Stimulated activated CD4-positive, alpha-beta T cell treated with anti-CD3 and anti-CD28 coated beads, Interleukin-1b, Interleukin-23, amount 100 ng/mL, for 24 hours (primary cell): ENCODE results near the gene SLC25A25.
A peak's percentile ranks its signal among the peaks of the same experiment; 100 is the strongest.
"Not testable (repeated sequence)": the region's sequence is repeated elsewhere in the genome, so short reads cannot be mapped to it uniquely, and the experiment has no call there.

Experiments
- DNase-seq, 4 experiments: peaks; one replicate each; pipeline ENCODE4 v3.0.0-alpha.2; 2020; ENCODE audit warnings: low read depth in 4 of 4, low spot score in 1 of 4

The SLC25A25 gene

GRCh38 chr9:128067645-128068385 lies at the start of gene SLC25A25:
Gene SLC25A25, plus strand, starts transcription at chr9:128068232. Its CDS starts 88 bp downstream, at chr9:128068320.
- peak; percentile 99 to 100 (median 100) for DNase-seq

GRCh38 chr9:128020692-128021091 lies 47.3 kb upstream of the SLC25A25 start:
- no peak for DNase-seq

- DNase-seq = no peak
Measured at GRCh38 chr9:128021098-128021497, 46.9 kb upstream of the SLC25A25 start.

DNA sequence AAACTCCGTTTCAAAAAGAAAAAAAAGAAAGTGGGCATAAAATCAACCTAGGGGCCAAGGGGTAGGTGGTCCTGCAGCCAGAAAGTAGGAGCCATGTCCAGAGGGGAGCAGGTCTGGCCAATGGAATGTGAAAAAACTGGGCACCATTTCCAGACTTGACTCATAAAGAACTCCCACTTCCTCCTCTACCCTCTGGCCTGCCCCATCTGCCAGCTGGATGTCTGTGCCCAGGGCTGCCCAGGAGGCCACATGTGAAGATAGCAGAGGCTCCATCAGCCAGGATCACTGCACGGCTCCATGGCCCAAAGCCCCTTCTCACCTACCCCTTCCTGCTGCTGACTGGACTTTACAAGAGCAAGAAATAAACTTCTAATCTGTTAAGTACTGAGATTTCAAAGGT lies 45.1 kb upstream of the SLC25A25 start:
- no peak for DNase-seq

DNA sequence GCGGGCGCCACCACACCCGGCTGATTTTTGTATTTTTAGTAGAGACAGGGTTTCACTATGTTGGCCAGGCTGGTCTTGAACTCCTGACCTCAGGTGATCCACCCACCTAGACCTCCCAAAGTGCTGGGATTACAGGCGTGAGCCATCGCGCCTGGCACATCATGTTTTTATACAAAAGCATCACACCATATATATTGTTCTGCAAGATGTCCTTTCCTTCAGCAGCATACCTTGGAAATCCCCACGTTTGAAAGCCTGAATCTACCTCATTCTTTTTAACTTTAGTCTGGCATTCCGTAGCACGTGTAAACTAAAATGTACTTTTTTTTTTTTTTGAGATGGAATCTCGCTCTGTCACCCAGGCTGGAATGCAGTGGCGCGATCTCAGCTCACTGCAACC lies 44.4 kb upstream of the SLC25A25 start:
- DNase-seq = not testable (repeated sequence)

DNA sequence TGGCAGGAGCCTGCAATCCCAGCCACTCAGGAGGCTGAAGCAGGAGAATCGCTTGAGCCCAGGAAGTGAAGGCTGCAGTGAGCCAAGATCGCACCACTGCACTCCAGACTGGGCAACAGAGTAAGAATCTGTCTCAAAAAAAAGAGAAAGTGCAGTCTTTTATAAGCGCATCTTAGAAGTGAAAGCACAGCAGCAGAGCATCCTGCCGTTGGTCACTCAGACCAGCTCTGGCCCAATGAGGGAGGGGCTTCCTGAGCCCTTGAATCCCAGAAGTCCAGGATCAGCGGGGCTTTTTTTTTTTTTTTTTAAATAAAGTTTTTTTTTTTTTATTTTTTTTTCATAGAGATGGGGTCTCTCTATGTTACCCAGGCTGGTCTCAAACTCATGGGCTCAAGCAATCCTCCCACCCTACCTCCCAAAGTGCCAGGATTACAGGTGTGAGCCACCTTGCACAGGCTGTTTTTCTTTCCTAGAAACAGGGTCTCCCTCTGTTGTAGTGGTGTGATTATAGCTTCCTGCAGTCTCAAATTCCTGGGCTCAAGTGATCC lies 43.2 kb upstream of the SLC25A25 start:
- no peak for DNase-seq

DNA sequence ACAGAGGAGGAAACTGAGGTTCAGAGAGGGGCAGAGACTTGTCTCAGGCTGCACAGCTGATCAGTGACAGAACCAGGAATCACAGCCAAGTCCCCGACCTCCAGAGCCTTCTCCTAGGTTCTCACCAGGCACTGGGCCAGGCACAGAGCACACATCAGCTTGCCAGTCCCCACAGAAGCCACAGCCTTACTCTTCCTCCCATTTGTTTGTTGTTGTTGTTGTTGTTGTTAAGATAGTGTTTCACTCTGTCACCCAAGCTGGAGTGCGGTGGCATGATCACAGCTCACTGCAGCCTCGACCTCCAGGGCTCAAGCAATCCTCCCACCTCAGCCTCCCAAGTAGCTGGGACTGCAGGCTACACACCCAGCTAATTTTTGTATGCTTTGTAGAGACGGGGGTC lies 42.3 kb upstream of the SLC25A25 start:
- DNase-seq = no peak

DNA sequence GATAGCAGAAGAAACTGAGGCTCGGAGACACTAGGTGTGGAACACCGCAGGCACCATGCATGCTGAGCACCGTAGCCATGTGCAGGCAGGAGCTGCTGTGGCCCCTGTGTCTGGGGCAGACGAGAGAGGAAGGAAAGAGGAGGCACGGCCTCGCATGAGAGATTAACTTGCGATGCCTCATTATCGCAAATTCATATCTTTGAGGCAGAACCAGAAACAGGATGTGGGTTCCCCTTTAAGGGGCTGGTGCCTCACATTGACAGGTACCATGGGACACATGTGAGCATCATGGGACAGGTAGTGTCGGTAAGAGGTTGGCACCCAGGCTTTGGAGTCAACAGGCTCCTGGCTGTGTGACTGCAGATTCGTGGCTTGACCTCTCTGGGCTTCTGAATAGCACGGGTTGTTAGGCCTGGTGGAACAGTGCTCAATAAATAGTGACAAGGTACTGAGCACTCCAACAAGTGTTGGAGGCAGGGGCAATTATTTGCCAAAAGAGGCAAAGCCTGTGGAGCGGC lies 41.7 kb upstream of the SLC25A25 start:
- DNase-seq = no peak

DNA sequence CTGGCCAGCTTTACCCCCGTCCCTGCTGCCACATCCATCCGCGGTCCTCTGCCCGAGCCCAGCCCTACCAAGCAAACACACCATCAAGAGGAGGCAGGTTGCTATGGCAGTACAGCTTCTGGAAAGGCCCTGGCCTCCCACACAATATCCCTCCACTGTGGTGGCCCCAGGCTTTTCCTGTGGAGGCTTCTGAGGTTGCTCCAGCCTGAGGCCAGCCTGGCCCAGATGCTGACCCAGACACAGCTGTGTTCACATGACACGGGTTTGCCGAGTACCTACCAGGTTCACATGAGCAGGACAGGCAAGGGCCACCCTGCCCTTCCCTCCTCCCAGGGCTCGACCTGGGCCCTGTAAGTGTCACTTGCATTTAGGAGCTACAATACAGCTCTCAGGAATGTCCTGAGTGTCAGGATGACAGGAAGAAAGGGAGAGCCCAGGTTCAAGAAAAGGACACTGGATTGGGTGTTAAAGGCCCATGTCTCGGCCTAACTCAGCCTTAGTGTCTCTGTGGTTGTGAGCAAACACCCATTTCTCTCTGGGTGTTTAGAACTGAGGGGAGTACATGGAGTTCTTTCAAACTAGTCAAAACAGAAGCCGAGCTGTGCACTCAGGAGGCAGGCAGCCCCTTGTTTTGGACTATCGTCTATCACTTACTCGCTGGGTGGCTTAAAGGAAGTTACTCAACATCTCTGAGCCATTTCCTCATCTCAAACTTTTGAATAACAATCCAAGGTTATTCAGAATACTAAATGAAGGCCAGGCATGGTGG lies 41.1 kb upstream of the SLC25A25 start:
- DNase-seq = no peak

DNA sequence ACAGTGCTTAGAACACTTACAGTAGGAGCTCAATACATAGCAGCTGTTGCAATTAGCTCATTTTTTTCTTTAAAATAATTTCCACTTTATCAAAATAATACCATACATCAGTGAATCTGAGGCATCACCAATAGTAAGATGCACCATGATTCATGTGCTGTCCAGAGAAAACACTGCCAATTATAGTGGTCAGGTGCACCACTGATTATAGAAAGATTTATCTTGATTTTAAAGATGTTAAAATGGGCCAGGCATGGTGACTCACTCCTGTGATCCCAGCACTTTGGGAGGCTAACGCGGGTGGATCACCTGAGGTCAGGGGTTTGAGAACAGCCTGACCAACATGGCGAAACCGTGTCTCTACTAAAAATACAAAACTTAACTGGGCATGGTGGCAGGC lies 40.3 kb upstream of the SLC25A25 start:
- no peak for DNase-seq

GRCh38 chr9:128033609-128034008 lies 34.4 kb upstream of the SLC25A25 start:
- DNase-seq = no peak

DNA sequence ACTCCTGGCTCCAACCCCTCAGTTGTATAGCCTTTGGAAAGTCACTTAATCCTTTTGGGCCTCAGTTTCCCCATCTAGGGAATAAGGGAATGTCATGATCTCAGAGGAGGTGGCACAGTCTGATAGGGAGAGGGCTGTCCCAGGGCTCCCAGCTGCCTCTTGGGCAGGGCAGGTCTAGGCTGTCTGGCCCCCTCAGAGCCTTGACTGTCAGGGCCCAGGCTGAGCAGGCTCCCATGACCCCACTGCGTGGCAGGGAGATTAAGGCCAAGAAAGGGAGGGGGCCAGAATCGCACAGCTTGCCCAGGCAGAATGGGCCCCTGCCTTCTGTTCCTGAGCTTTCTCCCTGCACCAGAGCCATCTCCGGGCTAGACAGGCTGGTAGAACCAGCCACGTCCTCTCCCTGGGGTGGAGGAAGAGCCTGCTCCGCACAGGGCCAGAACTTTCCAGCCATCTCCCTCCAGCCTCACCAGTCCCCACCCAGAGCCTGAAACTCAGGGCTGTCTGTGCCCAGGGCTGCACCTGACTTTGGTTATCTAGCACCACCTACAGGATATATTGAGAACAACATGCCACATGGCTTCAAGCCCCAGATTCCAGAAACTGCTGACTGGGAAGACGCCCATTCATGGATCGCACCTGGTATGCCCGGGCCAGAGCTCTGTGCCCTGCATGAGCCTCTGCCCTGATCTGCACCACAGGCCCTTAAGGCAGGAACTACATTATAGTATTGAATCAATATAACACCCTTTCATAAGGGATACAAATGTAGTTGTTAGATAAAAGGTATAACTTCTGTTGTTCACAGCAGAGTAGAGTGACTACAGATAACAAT lies 33.0 kb upstream of the SLC25A25 start:
- no peak for DNase-seq

- not testable (repeated sequence) for DNase-seq
Measured at GRCh38 chr9:128036522-128036921, 31.5 kb upstream of the SLC25A25 start.

- not testable (repeated sequence) for DNase-seq
Measured at GRCh38 chr9:128040783-128041182, 27.2 kb upstream of the SLC25A25 start.

- no peak for DNase-seq
Measured at GRCh38 chr9:128042043-128042442, 26.0 kb upstream of the SLC25A25 start.

DNA sequence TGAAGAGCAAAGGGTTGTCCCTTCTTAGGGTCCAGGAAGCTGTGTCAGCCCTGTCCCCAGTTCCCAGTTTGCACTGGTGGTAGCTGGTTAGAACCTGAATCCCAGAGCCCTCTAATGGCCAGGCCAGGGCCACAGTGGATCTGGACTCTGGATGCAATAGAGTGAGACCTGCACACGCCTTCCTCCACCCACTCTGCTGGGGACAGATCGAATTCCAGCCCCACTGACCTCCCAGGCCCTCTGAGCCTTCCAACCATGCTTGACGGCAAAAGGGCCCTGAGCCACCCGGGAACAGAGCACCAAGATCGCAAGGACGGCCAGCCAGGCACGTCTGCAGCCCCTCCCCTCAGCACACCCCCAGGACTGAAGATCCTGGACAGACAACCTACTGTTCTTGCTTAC lies 24.6 kb upstream of the SLC25A25 start:
- no peak for DNase-seq

DNA sequence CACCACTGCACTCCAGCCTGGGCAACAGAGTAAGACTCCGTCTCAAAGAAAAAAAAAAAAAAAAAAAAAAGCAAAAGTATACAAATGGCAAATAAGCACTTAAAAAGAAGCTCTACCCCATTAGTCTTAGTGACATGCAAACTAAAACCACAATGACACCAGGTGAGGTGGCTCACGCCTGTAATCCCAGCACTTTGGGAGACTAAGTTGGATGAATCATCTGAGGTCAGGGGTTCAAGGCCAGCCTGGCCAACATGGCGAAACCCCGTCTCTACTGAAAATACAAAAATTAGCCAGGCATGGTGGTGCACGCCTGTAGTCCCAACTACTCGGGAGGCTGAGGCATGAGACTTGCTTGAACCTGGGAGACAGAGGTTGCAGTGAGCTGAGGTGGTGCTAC lies 22.6 kb upstream of the SLC25A25 start:
- not testable (repeated sequence) for DNase-seq

- DNase-seq = no peak
Measured at GRCh38 chr9:128045831-128046230, 22.2 kb upstream of the SLC25A25 start.

DNA sequence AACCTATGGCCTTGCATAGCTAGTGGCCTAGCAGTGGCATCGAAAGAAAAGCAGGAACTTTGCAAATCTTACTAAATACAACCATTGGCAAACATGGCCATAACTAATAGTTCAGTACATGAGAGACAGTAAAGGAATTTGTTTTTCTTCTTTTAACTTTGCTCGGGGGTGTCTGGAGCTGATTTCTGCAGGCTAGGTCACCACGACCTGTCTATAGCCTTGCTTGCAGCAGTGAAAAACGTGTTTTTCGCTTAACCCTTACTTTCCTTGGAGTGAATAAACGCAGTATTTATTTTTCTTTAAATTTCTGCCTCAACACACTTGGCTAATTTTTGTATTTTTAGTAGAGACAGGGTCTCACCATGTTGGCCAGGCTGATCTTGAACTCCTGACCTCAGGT lies 20.8 kb upstream of the SLC25A25 start:
- no peak for DNase-seq

DNA sequence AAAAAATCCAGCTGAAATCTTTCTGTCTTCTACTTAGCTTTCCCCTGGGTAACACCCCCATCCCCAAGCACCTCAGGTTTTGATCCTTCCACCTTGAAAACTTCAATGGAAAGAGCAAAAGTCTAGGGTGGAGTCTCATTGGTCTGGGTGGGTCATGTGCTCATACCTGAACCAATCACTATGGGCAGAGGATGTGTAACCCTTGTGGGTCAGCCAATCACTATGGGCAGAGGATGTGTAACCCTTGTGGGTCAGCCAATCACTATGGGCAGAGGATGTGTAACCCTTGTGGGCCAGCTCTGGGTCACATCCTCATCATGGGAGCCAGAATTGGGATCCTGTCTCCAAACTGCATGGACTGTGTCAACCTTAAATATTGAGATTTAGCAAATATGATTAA lies 19.4 kb upstream of the SLC25A25 start:
- DNase-seq = no peak

DNA sequence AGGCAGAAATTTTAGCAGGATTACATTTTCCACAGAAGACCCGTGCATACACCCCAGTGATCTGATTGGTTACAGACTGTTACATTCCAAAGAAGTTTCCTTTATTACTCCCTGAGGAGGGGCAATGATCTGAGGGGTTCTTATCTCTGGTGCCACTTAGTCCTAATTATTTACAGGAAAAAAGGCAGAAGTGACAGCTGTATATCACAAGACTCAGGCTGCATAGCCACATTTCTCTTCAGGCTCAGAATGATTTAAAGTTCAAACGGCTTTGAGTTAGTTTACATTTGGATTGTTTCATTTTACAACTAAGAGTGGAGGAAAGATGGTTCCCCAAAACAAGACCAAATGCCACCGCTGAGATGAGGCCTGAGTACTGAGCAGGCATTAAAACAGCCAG lies 18.2 kb upstream of the SLC25A25 start:
- no peak for DNase-seq
